Measurements from ENCODE around the gene FTO.
A peak's percentile ranks its signal among the peaks of the same experiment; 100 is the strongest.

FTO gene

DNA sequence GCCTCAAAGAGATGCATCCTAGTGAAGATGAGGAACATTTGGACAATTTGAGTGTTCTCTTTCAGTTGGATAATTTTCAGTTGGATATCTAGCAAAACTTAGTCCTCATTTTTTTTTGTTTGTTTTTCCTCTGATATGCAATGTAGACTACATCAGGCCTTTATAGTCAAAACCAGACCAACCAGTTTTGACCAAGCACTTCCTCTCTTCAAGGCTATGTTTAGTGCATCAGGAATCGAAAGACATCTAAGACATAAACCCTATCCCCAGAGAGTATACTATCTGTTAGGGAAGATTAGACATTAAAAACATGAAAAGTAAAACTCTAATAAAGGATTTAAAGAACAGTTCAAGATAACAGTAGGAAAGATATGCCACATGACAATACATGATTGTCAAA is 326.5 kb downstream of the FTO start:
- no peak for DNase-seq

DNA sequence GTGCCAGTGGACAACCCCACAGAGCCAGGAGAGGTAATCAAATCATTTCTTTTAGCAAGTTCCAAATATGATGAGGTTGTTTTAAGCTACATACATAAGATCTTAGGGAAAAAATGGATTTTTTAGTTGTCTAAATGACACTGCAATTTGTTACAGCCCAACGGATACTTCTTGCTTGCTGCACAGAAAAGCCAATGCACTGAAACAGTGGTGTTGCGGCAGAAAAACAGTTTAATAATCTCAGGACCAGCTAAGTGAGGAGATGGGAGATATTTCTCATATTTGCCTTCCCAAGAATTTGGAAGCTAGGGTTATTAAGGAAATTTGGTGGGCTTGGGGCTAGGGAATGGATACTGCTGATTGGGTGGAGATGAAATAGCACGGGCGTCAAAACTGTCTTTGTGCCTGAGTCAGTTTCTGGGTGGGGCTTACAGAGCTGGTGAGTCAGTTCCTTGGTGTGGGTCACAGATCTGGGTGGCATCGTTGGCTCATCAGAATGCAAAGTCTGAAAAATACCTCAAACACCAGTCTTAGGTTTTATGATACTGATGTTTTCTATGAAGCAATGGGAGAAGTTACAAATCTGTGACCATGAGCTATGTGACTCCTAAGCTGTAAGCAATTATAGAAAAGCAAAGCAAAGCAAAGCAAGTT is 327.3 kb downstream of the FTO start:
- DNase-seq = no peak

DNA sequence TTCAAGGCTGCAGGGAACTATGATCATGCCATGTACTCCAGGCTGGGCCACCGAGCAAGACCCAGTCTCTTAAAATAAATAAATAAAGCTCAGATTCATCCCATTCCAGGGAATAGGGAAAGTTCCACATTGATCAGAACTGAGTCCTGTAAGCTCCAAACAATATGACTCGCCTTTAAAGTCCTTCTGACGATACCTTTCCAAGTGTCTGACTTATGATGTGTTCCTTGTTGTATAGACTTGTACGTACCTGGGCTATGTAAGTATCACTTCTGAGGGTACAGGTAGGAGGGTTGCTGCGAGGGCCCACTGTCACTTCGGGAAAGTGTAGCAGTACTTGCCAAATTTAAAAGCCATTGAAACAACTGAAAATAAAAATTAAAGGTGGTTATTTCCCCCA is 329.8 kb downstream of the FTO start:
- no peak for DNase-seq

DNA sequence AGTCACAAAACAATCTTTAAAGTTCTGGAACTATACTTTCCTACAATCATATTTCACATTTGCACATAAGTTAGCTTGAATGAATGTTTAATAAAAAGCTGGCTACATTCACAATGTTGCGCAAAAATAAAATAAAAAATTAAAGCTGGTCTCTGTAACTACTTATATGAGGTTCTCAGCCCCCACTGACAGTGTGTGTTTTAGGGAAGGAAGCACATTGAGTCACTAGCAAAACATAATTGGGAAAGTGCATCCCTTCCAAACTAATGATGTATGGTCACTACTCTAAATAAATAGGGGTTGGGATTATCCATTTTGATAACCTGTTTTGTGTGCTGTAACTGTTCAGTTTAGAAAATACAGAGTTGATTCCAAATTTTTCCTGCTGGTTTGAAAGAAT is 330.7 kb downstream of the FTO start:
- DNase-seq = no peak

DNA sequence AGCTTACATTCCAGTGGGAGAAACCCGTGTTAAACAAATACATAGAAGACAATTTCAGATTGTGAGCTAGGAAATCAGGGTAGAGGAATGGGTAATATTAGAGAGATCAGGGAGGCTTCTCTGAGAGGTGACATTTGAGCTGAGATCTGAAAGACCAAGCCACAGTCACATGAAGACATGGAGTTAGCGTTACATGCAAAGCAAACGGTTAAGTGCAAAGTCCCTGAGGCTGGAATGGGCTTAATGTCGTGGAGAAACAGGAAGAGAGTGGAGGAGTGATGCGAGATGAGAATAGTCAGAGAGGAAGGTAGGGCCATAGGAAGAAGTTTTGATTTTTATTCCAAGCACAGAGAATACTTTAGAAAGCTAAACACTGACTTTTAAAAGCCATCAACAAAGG is 336.5 kb downstream of the FTO start:
- no peak for DNase-seq

DNA sequence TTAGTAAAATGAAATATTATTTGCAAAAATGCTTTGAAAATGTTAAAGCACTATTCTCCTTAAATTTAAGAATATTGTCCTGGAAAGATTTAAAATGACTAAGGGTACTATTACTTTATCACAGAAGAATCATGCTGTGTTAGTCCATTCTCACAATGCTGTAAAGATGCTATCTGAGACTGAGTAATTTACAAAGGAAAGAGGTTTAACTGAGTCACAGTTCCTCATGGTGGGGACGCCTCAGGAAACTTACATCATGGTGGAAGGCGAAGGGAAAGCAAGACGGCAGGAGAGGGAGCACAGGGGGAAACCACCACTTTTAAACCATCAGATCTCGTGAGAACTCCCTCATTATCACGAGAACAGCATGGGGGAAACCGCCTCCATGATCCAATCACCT is 337.0 kb downstream of the FTO start:
- DNase-seq = no peak

DNA sequence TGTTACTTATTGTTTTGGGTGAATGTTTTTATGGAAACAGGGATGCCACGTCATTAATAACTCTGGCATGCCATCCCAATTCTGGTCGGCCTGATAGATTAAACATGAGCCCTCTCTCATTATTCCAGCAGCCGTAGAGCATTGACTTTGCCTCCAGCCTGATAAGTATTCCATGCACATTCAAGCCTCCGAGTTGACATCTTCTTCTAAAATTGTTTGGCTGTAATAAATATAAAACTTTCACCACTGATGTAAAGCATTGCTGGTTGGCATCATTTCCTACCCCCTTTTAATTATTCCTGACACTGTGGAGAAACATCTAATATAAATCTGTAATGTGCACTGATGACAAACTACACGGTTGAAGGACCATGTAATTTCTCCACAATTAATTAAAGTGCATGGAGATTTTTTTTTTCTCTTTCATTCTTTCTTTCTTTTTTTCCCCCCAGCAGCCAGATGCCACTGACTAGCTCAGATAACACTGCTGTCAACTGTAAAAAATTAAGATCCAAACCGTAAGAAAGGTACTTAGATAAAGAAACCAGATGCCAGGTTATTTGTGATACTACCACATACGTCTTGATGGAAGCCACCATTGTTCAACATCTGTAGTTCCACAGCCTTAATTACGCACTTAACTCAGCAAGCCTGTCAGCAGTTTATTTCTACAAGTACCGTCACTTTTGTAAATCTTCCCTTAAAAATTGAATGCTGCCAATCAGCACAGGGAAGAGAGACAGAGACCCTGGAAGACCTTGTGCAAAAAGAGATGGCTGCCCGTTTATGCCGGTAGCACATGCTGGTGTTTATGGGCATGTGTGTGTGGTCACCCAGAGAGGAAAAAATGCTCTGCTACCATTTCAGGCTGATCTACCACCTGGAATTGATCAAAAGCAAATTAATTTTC is 344.9 kb downstream of the FTO start:
- no peak for DNase-seq

- DNase-seq = no peak
These were observed 345.9 kb downstream of the FTO start for GRCh38 chr16:54049591-54050458.

DNA sequence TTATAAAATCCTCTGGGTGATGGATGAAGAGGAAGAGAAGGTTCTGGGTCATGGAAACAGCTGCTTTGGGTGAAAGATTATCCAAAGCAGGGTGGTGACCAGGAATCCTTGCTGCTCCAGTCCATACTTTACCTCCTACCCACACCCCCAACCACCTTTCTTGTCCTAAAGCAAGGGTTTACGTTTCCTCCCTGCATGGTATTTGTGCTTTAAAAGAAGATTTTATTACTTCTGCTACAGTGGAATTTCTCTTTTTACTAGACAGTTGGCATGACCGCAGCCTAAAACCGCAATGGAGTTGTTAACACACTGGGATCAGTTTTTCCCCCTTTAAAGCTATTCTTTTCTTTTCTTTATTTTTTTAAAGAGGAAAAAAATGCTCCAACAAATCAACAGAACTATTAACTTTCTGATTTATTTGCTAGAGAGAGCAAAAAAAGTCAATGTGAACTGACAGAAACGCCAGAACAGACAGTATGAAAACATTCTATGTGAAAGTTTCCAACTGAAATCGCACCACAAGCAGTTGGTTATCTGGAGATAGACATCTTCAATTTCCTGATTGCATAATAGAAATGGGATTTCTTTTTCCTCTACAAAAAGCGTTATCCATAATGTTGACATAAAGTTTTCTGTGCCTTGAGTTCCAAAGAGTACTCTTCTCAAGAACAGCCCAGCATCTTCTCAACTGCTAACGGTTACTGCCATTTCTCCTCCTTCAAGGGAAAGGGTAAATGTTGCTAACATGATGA is 346.7 kb downstream of the FTO start:
- DNase-seq = no peak

DNA sequence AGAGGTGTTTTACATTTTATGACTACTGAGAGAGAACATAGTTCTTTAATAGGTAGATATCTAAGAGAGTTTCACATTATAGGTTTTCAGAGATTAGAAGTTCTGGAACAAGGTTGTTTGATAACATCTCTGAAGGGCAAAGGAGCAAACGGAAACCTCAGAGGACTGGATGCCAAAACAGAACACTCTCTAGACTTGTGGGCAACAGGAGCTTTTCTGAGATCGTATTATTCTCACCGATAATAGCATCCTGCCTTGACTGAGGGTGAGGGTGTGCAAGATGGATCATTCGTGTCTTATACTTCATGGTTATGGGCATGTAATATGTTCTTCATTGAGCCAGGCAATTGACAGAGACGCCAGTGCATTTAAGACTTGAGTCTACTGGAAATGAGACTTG is 347.9 kb downstream of the FTO start:
- DNase-seq = no peak

- DNase-seq = no peak
These were observed 348.3 kb downstream of the FTO start for GRCh38 chr16:54052271-54052670.

DNA sequence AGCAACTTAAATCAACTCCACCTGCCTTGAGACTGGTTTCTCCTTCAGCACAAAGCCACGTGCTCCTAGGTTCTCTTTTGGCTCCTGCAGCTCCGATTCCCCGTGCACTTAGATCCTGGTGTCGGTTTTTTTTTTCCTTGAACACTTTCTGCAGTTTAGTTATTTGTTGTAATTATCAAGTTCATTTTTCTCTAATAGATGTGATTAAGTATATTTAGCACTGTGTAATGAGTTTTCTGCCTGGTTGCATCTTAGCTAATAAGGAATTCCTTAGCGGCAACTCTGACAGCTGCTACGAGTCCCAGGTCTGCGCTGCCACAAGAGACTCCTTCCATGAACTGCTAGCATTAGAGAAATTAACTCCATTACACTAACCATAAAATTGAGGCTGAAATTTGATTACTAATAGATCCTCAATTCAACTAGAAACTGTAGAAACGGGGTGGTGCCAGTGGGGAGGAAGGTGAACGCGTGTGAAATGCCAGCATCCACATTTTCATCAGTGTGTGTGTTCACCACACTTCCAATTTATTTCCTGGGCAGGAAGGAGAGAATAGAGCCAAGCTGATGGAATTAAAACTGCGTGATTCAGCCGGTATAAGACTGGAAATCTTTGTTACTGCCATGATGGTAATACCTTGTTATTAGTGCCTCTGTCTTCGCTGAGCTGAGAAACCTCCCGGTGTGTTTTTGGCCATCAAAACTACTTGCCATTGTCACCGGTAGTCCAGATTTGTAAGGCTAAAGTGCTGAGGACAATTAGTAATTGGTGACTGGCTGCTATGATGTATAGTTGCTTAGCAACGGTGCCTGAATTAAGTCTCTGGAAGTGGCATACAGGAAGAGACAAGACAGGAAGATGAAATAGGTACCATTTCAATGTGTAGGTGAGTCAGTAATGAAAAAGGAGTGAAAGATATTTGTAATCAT is 350.2 kb downstream of the FTO start:
- DNase-seq = no peak

GRCh38 chr16:54055191-54055590 is 351.2 kb downstream of the FTO start:
- no peak for DNase-seq

GRCh38 chr16:54055864-54056263 is 351.9 kb downstream of the FTO start:
- DNase-seq = no peak

DNA sequence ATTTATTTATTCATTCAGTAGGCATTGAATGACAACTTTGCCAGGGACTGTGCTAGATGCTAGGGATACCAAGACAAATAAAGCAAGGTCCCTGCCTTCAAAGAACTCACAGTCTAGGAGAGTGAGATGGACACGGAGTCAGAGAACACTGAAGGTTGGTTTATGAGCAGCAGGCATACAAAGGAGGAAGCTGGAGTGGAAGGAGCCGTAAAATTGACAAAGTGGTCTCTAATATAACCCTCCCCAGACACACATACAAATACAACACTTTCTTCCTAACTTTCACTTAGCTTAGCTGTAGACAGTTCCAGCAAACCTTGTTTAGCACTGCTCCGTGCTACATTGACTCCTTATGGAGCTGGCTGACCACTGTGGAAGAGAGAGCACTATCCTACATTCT is 353.0 kb downstream of the FTO start:
- no peak for DNase-seq

- DNase-seq = no peak
These were observed 355.4 kb downstream of the FTO start for GRCh38 chr16:54059319-54059718.

GRCh38 chr16:54060599-54061421 is 356.9 kb downstream of the FTO start:
- DNase-seq = peak in 1 of 2 experiments; percentile 5

- DNase-seq = peak; percentile 12 to 22
These were observed 357.5 kb downstream of the FTO start for GRCh38 chr16:54061454-54061853.

GRCh38 chr16:54062361-54063278 is 358.7 kb downstream of the FTO start:
- no peak for DNase-seq

Data from SHP77 (cell line).